Liver (tissue), 3 donors: ENCODE data around the gene STK32C.

Experiments used
- CTCF ChIP-seq: fragments of 150-350 bp; IDR thresholded peaks from 2 replicates; pipeline ENCODE4 v1.5.1; 2017; ENCODE audit warnings: improper control_type of control experiment, low read depth, low read length; ENCODE audit not compliant: missing input control
- EGR1 ChIP-seq, 2 donors: IDR thresholded peaks; 2 replicates each; pipeline ENCODE4 v1.6.1; 2016 to 2018; ENCODE audit warnings: antibody characterized with exemption in 2 of 2, low read depth in 2 of 2
- FOXA1 ChIP-seq: IDR thresholded peaks from 2 replicates; pipeline ENCODE4 v1.6.1; 2016; ENCODE audit warnings: antibody characterized with exemption
- RAD21 ChIP-seq, 2 donors: IDR thresholded peaks; 2 replicates each; pipeline ENCODE4 v1.6.1; 2016; ENCODE audit warnings: antibody characterized with exemption in 2 of 2, mild to moderate bottlenecking in 2 of 2
- YY1 ChIP-seq: IDR thresholded peaks from 2 replicates; pipeline ENCODE4 v1.6.1; 2016; ENCODE audit warnings: antibody characterized with exemption, mild to moderate bottlenecking
- donor health status: healthy.
- donor health status: healthy.

GRCh38 chr10:132204781-132205473 is 102.8 kb downstream of the STK32C start:
- TF ChIP-seq FOXA1 (no peak), EGR1 (IDR thresholded peaks at IDR 0.05; ENCODE audit: low read depth in 2 of 2) (no peak), RAD21 (IDR thresholded peaks at IDR 0.05) (no peak), YY1 (no peak), CTCF (no peak)
